GM03348 (cell line): Measurements from ENCODE around the gene GSTM1.

Source experiments
- DNase-seq: peaks from one replicate; pipeline ENCODE4 v3.0.0; 2012; ENCODE audit warnings: low spot score

Gene GSTM1

DNA sequence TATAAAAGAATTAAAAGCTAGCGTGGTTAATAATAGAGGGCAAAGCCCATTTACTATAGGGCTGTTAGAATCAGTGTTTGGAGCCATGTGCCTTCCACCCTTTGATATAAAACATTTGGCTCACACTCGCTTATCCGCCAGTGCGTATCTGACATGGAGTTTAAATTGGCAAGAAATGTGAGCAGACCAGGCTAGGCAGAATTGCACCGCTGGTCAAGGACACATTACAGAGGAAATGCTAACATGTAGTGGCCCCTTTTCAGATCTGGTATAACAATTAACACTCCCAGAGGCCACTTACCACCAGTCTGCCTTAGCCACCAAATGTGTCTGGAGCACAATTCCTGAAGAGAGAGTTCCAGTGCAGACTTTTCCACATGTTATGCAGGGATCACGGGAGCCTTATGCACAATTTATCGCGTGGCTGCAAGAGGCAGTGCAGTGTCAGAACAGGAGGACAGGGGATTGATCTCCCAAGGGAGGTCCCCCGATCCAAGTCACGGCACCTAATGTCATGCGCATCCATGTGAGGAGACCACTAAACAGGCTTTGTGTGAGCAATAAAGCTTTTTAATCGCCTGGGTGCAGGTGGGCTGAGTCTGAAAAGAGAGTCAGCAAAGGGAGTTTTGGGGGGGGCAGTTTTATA lies 39.2 kb downstream of the GSTM1 start:
- DNase-seq, result no peak

GRCh38 chr1:109728870-109729269 lies 41.3 kb downstream of the GSTM1 start:
- no peak for DNase-seq

GRCh38 chr1:109730666-109731065 lies 43.0 kb downstream of the GSTM1 start:
- no peak for DNase-seq

- DNase-seq, result no peak
Measured at GRCh38 chr1:109732390-109732881, 44.8 kb downstream of the GSTM1 start.

DNA sequence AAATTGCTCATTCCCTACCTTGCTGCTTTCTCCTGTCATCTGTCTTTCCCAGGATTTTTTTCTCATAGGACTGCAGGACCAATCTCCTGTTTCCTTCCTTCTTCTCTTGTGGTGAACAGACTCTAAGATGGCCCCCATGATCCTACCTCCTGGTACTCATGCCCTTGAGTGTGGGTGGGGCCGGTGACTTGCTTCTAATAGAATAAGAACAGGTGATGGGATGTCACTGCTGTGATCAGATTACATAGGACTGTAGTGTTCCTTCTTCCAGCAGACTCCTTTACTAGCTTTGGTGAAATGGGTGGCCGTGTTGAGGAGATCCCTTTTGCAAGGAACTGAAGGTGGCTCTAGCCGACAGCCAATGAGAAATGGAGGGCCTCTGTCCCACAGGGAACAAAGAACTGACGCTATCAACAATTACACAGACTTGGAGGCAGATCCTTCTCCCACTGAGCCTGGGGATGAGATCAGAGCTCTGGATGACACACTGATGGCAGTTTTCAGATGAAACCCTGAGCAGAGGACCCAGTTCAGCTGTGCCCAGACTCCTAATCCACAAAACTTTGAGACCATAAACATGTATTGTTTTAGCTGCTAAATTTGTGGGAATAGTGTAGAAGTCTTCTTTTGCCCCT lies 45.7 kb downstream of the GSTM1 start:
- no peak for DNase-seq

GRCh38 chr1:109739738-109740614 lies 52.4 kb downstream of the GSTM1 start:
- peak; percentile 95 for DNase-seq

DNA sequence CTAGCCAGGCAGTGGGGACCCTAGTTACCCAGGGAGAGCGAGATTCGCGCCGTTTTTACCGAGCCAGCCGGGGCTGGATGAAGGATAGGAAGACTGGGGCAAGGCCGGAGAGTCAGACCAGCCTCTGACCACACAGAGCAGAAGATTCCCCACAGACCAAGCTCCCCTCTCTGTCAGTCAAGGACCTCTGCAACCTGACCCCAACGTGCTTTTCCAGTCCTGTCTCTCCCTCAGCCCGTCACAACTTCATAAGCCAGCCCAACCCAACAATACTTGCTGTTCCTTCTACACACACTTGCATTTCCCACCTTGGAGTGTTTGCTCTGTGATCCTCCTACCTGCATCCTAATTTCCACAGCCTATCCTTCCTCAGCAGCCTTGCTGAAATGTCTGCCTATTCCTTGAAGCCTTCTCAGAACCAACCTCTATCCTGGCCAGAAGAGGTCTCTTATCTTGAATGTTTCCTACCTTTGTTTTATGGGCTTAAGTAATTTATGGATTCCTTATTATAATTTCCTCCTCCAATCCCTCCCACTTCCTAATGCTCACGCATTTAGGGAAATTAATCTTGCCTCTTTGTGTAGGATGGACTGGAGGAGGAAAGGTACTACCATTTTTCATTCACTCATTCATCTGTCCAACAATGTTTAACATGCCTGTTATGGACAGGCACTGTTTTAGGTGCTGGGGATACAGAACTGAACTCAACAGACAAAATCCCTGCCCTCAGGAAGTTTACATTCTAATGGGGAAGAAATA lies 53.2 kb downstream of the GSTM1 start, which contains the start of gene GSTM3:
Gene GSTM3 (minus strand): TSS at position 424 of the 759 bp plus-strand sequence. CDS start 751 bp downstream, outside the sequence.
- no peak for DNase-seq
